HG03108 (cell line): ENCODE data around the gene ENGASE.

Experiments
- ATAC-seq: cut with Tn5 transposase; IDR thresholded peaks from one replicate; pipeline ENCODE4 v1.9.1; 2021; ENCODE audit warnings: moderate library complexity; ENCODE audit not compliant: unreplicated experiment

Gene ENGASE

GRCh38 chr17:79078476-79079190, 4.0 kb downstream of the ENGASE start:
- ATAC-seq = no peak

DNA sequence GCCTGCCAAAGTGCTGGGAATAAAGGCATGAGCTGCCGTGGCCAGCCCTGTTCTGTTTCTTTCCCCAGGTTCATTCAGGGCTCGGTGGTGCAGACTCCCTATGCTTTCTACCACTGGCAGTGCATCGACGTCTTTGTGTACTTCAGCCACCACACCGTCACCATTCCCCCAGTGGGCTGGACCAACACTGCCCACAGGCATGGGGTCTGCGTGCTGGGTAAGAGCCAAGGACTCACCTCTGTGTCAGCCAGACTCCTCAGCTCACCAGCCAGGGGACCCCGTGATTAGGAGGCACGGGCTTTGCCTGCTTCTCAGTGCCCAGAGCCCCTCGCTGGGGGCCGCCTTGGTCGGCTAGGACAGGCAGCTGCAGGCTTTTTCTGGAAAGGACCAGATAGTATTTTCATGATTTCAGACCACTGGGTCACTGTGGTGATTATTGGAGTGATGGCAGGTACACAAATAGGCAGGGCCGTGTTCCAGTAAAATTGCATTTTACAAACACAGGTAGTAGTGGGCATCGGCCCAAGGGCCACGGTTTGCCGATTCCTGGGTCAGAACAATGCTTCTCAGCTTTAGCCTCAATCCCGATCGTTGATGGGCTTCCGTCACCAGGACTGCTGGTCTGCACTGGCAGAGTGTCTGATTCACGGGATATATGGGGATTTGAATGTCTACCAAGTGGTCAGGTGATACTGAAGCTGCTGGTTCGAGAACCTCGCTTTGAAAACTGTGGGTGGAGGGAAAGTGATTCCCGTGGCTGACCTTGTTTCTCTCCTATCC, 5.0 kb downstream of the ENGASE start:
- no peak for ATAC-seq

GRCh38 chr17:79080349-79080748, 5.7 kb downstream of the ENGASE start:
- no peak for ATAC-seq

- ATAC-seq = no peak
Measured at GRCh38 chr17:79080761-79081290, 6.2 kb downstream of the ENGASE start.

DNA sequence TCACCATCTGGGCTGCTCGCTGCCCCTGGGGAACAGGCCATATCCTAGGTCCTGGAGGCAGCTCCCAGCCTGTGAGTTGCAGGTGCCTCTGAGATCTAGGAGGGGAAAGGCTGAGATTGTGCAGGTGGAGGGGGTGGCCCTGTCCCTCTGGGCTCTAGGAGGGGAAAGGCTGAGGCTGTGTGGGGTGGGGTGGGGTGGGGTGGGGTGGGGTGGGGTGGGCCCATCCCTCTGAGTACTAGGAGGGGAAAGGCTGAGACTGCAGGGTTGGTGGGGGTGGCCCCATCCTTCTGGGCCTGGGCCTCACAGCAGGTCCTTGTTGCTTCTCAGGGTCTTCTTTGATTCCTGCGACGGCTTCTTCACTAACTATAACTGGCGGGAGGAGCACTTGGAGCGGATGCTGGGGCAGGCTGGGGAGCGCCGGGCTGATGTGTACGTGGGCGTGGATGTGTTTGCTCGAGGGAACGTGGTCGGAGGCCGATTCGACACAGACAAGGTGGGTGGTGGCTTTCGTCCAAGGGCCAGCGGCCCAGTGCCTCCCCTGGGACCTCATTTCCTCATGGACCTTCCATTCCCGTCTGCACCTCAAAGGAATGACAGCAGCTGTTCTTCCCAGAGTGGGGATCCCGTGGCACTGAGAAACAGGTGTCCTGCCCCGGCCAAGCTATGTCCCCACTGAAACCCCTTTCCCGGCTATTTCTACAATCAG, 7.1 kb downstream of the ENGASE start:
- ATAC-seq = no peak

GRCh38 chr17:79082311-79083190, 7.9 kb downstream of the ENGASE start:
- ATAC-seq = no peak

- ATAC-seq = no peak
Measured at GRCh38 chr17:79083191-79083971, 8.8 kb downstream of the ENGASE start.

- ATAC-seq = no peak
Measured at GRCh38 chr17:79084291-79085153, 9.9 kb downstream of the ENGASE start.

DNA sequence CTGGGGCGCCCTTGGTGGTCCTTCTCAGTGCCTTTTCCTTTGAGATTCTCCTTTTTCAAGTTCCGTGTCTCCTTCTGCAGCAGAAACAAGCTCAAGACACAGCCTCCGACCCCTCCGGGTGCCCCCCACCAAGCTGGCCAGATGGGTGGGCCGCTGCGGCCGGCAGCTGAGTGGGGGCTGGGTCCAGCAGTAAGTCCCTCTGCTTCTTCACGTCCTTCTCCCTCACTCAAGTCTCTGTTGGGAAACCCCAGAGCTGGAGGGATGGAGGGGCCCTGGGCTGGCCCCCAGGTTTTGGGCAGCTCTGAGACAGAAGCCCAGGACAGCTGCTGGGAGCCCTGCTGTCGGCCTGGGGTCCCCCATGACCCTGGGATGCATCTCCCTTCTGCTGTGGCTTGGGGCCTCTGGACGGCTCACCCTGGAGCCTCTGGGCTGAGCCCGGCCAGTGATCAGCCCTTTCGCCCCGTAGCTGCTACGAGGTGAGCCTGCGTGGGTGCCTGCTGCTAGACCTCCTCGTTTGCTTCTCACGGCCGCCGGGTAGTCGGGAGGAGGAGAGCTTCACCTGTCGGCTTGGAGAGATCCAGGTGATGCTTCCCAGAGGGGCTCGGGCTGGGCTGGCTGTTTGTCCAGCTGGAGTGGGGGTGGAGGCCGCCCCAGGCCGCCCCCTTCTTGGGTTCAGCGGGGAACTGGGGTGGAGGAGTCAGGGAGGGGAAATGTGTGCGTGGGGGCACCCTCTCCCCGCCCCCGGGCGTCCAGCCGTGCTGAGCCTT, 10.7 kb downstream of the ENGASE start:
- ATAC-seq = no peak

- ATAC-seq = no peak
Measured at GRCh38 chr17:79085921-79086551, 11.4 kb downstream of the ENGASE start.

DNA sequence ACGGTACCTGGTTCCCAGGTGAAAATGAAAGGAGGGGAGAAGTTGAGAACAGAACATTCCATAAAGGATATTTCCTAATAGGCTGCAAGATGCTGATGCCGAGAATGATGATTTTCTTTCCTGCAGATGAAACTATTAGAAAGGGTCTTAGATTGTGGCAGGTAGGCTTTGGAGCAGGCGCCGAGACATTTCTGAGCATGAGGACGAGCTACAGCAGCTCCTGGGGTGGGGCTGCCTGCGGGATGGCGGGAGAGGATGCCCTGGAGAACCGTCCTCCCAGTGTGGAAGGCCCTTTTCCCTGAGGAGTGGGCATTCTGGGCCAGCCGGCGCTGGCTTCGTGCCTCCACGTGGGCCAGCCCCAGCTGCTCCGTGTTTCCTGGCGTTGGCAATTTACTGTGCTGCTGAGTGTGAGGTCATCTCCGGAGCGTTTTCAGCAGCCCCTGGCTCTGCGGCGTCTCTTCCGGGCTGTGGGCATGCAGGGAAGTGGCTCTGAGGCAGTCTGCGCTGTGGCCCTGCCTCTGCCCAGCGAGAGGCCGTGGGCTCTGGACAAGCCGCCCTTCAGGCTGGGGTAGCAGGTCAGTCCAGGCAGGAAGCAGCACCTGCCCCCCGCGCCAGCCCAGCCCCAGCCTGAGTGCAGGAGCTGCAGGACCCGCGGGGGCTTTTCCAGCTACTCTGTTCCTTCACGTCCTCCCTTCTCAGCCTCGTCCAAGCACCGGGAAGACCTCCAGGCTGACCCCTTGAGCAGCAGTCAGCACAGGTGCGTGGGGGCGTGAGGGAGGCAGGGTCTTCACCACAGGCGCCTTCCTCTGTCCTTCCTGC, 12.2 kb downstream of the ENGASE start:
- no peak for ATAC-seq

DNA sequence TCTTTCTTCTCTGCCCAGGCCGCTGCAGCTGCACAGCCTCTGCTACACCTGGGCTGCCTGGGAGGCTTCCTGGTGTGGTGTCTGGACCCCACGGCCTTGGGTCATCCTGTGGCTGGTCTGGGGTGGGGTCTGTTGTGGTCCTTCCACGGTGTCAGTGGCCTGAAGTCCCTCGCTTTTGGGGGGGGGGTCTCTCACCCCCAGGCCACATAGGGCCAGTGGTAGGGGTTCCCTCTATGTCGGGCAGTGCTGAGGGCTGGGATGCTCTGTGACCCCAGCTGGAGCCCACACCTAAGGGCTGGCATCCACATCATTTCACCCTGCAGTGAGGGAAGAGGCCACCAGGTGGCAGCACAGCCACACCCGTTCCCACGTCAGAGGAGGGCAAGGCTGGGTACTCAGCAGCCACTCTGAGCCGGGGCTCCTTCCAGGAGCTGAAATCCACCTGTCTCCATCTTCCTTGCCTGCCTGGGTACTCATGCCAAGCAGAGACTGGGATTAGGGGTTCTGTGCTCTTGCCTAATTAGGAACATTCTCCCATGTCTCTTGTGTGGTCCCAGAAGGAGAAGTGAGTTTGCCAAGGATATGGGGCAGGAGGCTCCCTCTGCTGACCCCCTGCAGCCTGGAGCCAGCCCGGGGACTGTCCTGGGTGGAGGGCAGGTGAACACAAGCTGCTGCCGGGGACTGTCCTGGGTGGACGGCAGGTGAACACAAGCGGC, 13.0 kb downstream of the ENGASE start:
- no peak for ATAC-seq

DNA sequence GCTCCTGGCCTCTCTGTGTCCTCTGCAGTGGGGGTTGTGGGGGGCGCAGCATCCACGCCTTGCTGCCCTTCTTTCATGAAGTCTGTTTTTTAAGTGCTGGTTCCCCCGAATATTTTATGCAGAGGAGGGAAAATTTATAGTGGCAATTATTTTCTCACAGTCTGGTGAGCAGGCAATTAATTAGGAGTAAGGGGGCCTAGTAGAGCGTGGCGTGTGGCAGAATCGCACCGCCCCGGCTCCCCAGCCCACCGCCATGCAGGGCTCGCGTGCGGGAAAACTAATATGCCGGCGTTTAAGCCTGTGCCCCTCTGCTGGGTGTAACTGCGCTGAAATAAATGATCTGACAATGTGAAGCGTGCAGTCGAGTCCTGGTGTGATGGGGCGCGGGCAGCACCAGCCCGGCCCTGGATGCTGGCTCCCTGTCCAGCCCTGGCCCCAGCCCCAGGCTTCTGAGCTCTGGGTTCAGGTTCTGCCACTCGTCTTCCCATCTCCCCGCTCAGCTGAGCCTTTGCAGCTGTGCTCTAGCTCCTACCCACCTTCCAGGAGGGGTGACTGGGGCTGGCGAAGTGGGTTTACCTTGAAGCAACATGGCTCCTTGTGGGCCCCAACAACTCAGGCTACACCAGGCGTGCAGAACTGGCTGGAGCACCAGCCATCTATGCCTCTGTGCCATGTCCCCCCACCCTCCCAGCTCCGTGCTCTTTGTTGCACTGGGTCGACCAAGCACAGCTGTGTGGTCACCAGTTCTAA, 13.8 kb downstream of the ENGASE start:
- ATAC-seq = no peak

- no peak for ATAC-seq
Measured at GRCh38 chr17:79088997-79089328, 14.3 kb downstream of the ENGASE start.

DNA sequence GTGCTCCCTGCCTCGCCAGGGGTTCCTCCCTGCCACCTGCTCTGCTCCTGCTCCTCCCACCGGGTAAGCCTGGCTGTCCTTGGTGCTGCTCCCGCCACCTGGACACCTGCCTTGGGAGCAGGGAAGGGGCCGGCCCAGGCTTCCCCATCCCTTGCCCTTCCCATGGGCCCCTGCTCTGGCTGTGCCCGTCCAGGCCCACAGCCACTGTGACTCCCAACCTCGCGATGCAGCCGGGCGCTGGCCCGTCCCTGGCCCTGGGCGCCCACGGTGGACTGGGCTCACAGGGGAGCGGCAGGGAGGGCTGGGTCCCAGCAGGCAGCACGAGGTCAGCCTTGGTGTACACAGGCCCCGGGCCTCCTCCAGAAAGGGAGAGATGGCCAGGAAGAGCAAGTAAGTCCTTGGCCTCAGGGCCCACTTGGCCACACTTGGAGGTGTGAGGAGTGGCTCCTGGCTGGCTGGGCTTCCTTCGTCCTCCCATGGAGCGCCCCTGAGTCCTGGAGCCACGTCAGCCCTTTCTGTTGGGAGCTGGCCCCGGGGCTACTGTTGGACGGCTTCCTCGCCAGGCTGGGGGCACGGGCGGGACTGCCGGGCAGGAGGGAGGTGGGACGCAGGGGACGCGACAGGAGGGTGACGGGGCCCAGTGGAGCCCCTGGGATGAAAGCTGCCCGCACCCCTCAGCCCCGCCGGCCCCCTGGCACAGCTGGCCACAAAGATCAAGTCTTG, 15.3 kb downstream of the ENGASE start:
- ATAC-seq = no peak
